Skeletal muscle satellite cell (primary cell): ENCODE data around the gene RYK.
A peak's percentile ranks its signal among the peaks of the same experiment; 100 is the strongest.

Source experiments
- H3K27me3 ChIP-seq: 2 replicates; pipeline ENCODE4 v1.7.0; 2013; ENCODE audit warnings: low read length; ENCODE audit not compliant: control insufficient read depth, insufficient read depth
- H3K36me3 ChIP-seq: 2 replicates; pipeline ENCODE4 v1.7.0; 2013; ENCODE audit warnings: mild to moderate bottlenecking, control low read depth, low read length; ENCODE audit not compliant: insufficient read depth
- H3K4me1 ChIP-seq: 2 replicates; pipeline ENCODE4 v1.7.0; 2013; ENCODE audit warnings: low read length; ENCODE audit not compliant: control insufficient read depth, insufficient read depth
- H3K4me2 ChIP-seq: 2 replicates; pipeline ENCODE4 v1.7.0; 2013; ENCODE audit warnings: mild to moderate bottlenecking, low read length
- H3K4me3 ChIP-seq: 2 replicates; pipeline ENCODE4 v1.7.0; 2013; ENCODE audit warnings: low read length
- H3K9ac ChIP-seq: 2 replicates; pipeline ENCODE4 v1.7.0; 2013; ENCODE audit warnings: mild to moderate bottlenecking, low read depth, low read length, moderate library complexity
- H3K9me3 ChIP-seq: replicated peaks from 2 replicates; pipeline ENCODE4 v1.7.0; 2013; ENCODE audit warnings: mild to moderate bottlenecking, control low read depth, low read length

RYK gene

DNA sequence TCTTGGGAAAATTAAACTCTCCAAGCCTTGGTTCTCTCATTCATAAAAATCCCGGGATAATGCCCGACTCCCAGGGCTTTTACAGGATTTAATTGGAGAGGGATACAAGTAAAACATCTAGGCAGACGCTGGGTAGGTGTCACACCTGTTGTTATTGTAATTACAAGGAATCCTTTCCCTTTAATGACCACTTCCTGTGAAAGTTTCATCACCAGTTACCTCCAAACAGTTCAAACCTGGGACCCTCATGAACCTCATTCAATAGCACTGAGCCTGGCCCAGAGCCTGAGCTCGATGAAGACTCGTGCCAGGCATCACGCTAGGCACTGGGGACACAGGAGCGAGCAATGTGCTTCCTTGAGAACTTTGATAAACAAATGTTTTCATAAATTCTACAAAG lies 2.1 kb upstream of the RYK start:
- Histone ChIP-seq H3K4me2 (no peak overlapping the region), H3K4me1 (peaks cover 11% of the 10 kb centered on the region), H3K4me3 (no peak overlapping the region), H3K27me3 (no peaks in the 10 kb centered on the region), H3K9ac (no peak overlapping the region), H3K36me3 (no peaks in the 10 kb centered on the region), H3K9me3 (no peaks in the 10 kb centered on the region)

DNA sequence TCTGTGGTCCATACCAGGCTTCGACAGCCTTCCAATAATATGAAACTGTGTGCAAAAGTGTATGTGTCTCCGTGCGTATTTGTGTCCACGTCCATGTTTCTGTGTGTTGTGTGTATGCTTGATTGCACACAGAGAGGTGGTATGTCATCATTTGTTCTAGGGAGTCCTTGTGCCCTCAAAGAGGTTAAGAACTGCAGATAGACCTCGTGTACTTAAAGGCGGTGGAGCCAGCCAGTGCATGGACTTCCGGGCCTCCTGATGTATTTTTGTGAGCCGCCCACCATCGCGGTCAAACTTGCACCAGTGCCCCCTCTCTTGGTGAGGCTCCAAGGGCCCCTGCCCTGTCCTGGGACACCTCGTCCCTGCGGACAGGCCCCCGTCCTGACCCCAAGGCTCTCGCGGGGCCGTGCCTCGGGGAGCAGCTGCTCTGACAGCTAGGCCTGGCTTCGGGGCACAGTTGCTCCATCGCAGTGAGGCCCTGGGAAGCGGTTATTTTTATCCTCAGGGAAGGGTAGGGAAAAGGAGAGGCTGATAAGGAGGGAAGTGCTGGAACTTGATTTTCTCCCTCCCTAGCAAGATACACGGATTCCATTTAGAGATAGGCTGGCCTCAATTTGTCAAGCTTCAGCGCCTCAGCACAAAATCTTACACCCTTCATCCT lies 1.2 kb upstream of the RYK start:
- Histone ChIP-seq H3K9ac (no peak overlapping the region), H3K27me3 (no peaks in the 10 kb centered on the region), H3K4me3 (no peak overlapping the region), H3K4me1 (peaks cover 11% of the 10 kb centered on the region), H3K36me3 (no peaks in the 10 kb centered on the region), H3K9me3 (no peaks in the 10 kb centered on the region), H3K4me2 (peak overlapping the region; percentile 94)

DNA sequence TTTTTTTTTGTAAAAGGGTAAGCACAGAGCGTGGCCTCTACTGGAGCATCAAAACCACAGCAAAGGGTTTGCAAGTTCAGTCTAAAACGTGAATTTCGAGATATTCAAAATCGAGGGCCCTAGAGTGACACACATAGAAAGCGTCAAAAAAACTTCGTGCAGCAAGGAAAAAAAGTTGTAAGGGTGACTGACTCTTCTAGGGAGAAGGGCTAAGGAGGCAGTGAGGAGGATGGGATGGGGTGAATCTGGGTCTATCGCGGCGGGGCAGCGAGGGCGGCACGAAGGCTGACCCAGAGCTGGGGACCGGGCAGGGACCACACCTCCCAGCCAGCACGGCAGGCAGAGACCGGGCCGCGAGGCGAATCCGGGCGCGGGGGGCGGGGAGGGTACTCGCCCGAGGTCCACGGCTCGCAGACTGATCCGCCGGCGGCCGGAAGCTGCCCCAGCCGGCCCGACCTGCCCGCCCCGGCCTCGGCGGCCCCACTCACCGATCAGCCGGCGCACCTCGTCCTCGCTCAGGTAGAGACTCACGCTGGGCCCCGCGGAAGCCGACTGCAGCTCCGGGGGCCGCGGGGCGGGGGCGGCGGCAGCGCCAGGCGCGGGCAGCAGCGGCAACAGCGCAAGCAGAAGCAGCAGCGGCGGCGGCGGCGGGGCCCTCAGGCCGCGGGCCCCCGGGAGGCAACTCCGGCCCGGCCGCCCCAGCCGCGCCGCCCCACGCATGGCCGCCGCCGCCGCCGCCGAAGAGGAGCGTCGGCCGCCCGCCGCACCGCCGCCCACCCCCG lies 533 bp downstream of the RYK start:
- peaks cover 11% of the 10 kb centered on the region for H3K4me1 ChIP-seq
- H3K9ac ChIP-seq, result peak overlapping the region; percentile 85
- no peaks in the 10 kb centered on the region for H3K27me3 ChIP-seq
- H3K4me2 ChIP-seq, result peak overlapping the region; percentile 95
- no peaks in the 10 kb centered on the region for H3K36me3 ChIP-seq
- no peaks in the 10 kb centered on the region for H3K9me3 ChIP-seq
- H3K4me3 ChIP-seq, result peak overlapping the region; percentile 98

DNA sequence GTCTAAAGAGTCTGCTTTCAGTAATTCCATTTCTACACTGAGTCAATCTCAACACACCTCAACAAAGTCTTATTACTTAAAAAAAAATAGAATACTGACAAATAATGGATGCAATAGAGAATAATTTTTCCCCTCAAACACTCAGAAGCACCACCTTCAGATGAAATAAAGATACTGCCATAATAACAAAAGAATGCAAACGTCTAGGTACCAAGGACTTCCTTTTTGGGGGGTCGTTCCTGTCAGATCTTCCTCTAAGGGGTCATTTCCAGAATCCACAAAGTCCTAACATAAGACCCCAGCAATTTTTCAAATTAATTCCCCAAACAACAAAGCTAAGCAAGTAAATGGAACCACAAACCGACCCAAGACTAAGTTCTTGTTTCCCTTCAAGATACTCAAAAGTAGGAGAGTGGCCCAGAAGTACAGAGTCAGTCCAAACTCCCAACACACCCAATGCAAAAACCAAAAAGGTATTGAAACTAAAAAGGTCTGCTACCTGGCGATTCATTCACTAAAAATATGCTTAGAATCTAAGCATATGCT lies 1.3 kb downstream of the RYK start:
- Histone ChIP-seq H3K9me3 (no peaks in the 10 kb centered on the region), H3K27me3 (no peaks in the 10 kb centered on the region), H3K36me3 (no peaks in the 10 kb centered on the region), H3K4me3 (peak overlapping the region; percentile 98), H3K4me2 (peak overlapping the region; percentile 95), H3K9ac (peak overlapping the region; percentile 85), H3K4me1 (peaks cover 11% of the 10 kb centered on the region)

DNA sequence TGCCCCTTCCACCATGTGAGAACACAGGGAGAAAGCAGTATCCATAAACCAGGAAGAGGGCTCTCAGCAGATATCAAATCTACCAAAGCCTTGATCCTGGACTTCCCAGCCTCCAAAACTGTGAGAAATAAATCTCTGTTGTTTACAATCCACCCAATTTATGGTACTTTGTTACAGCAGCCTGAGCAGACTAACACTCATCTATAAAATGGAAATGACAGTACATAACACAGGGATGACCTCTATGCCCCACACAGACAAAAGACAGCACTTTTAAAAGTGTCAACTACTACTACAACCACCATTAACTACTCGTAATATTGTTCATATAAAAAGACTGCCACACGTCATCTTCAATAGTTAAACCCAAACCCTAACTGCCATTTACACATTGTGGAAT lies 5.7 kb downstream of the RYK start:
- Histone ChIP-seq H3K4me1 (peaks cover 30% of the 10 kb centered on the region), H3K4me2 (no peak overlapping the region), H3K27me3 (no peaks in the 10 kb centered on the region), H3K36me3 (no peaks in the 10 kb centered on the region), H3K4me3 (no peak overlapping the region), H3K9me3 (no peaks in the 10 kb centered on the region), H3K9ac (no peak overlapping the region)

DNA sequence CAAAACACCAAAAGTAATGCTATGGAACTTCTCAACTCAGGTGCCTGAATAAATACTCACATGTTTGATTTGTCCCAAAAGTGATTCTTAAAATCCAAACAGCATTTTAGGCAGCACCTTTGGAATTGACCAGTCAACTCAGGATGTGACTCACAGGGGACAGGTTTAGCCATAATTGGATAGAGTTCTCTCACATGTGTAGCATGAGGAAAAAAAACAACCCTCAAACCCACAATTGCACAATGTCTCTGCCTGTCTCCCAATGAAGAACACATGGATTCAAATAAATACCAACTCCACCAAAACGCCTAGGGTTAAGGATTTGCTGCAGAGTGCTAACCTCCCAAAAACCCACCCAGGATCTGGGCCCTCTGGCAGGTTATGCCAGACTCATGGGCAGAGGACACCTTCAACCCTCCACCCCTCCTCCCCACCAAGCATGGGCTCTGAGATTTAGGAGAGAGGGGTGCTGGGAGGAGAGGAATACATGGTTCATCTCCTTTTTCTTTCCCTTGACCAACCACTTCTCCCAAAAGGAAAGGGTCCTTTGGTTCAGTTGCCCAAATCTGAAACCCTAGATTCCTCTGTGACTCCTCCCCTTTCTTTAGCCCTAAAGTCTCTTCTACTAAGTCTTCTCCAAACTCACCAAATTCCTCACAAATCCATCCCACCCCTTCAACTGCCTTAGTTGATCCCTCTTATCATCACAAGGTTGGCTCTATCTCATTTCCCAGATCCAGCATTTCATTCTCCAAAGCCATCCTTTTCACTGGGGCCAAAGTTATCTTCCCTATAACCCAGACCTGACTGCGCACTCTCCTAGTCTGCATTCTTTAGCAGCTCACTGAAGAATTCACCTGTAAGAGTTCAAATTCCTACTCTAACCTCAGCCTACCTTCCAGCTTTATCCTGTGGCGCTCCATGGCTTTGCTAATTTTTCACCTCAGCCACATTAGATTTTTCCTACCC lies 7.7 kb downstream of the RYK start:
- no peaks in the 10 kb centered on the region for H3K36me3 ChIP-seq
- H3K9ac ChIP-seq, result no peak overlapping the region
- H3K9me3 ChIP-seq, result no peaks in the 10 kb centered on the region
- peak overlapping the region; percentile 56 for H3K4me2 ChIP-seq
- peaks cover 31% of the 10 kb centered on the region for H3K4me1 ChIP-seq
- H3K27me3 ChIP-seq, result no peaks in the 10 kb centered on the region
- peak overlapping the region; percentile 34 for H3K4me3 ChIP-seq

DNA sequence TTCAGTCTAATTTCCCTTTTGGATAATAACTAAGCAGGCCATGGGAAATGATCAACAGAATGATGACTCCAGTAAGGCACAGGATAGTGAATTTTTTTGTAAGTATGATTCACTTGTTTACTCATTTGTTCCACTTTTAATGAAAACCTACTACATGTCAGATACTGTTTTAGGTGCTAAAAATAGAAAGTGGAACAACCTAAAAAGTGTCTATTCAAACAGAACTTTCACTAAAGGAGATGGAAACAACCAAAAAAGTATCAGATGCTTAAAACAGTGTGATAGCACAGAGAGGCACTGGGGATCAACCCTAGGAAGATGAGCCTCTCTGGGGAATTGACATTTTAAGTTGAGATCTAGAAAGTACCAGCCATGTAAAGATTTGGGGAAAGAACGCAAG lies 11.1 kb downstream of the RYK start:
- H3K4me2 ChIP-seq, result no peak overlapping the region
- H3K4me1 ChIP-seq, result peaks cover 60% of the 10 kb centered on the region
- H3K9ac ChIP-seq, result no peak overlapping the region

DNA sequence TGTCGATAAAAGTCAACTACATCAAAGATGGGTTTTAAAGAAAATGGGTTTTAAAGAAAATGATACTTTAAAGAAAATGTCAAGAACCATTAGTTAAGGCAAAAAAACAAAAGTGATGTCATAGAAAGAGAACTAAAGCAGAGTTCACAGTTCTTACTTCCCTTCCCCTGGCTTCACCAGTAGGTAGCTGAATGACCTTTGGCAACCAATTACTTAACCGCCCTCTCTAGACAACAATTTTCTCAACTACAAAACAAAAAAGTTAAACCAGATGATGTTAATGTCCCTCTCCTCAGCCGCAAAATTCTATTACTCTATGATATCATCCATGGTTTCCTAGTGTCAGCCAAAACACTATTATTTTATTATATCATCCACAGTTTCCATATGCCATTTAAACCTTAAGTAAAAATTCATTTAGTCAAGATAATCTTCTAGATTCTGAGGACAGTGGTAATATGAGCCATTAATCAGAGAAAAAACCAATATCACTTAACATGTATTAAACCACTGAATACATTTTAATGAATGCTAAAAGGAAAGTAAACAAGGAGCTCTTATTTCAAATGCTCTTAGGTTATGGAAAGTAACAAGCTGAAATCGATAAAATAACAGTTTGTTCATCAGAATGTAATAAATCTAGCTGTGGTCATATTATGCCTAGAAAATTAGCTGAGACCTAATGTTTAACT lies 13.1 kb downstream of the RYK start:
- H3K9me3 ChIP-seq, result no peaks in the 10 kb centered on the region
- peak overlapping the region; percentile 16 for H3K4me2 ChIP-seq
- no peaks in the 10 kb centered on the region for H3K27me3 ChIP-seq
- H3K4me1 ChIP-seq, result peaks cover 54% of the 10 kb centered on the region
- no peaks in the 10 kb centered on the region for H3K36me3 ChIP-seq
- no peak overlapping the region for H3K4me3 ChIP-seq
- no peak overlapping the region for H3K9ac ChIP-seq

More for the DNA sequence above, 11.1 kb downstream of the RYK start:
- H3K9me3 ChIP-seq, result no peaks in the 10 kb centered on the region
- H3K4me3 ChIP-seq, result no peak overlapping the region
- no peaks in the 10 kb centered on the region for H3K36me3 ChIP-seq
- H3K27me3 ChIP-seq, result no peaks in the 10 kb centered on the region

DNA sequence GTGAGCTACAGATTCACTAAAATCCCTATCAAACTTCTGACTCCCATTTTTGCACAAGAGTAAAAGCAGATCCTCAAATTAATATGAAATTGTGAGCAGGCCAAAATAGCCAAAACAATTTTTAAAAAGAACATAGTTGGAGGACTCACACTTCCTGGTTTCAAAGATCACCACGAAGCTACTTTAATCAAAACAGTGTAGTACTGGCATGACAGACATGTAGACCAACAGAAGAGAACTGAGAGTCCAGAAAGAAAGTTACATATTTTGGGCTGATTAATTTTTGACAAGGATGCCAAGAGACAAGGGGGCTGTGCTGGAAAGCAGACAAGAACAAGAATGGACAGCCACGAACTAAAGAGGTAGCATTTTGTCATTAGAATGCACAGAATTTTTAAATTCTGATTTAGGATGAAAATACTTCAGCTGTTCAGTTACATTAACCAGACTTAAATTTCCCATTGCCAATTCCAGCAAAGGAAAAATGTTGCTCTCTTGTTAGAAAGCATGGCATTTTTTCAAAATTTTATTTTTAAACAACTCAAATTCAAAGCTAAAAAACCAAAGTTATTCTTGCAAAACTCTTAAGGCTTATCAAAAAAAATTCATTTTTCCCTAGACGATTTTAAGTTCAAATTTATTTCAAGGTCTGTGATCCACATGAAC lies 14.0 kb downstream of the RYK start:
- Histone ChIP-seq H3K4me2 (peak overlapping the region; percentile 32), H3K9me3 (no peaks in the 10 kb centered on the region), H3K4me3 (no peak overlapping the region), H3K9ac (no peak overlapping the region), H3K27me3 (no peaks in the 10 kb centered on the region), H3K4me1 (peaks cover 52% of the 10 kb centered on the region), H3K36me3 (no peaks in the 10 kb centered on the region)

DNA sequence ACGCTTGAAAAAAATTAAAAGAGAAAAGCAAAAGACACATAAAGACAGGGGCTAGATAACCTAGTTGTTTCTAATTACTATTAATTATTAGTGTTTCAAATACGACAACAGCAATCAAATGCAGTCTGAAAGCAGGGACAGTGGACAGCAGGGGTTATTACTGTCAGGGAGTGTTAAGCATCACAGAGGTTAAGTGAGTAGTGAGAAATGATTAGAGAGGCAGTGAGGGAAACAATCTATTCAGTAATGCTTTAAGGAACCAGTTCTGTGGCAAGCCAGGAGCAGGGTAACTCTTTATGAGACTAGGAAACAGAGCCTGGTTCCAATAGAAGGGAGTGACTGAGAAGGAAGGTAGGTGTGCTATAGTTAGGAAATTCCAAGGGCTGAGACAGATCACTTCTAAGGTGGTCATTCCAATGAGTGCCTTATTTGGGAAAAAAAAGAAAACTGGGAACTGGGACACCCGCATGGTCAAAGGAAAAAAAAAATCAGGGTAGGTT lies 15.0 kb downstream of the RYK start:
- no peaks in the 10 kb centered on the region for H3K36me3 ChIP-seq
- H3K9ac ChIP-seq, result no peak overlapping the region
- no peak overlapping the region for H3K4me3 ChIP-seq
- no peaks in the 10 kb centered on the region for H3K27me3 ChIP-seq
- H3K4me1 ChIP-seq, result peaks cover 55% of the 10 kb centered on the region
- H3K4me2 ChIP-seq, result peak overlapping the region; percentile 32
- no peaks in the 10 kb centered on the region for H3K9me3 ChIP-seq
